H1 (cell line): ENCODE measurements around the gene WDR7. TPM values are rescaled to one million over a fixed set of nuclear protein-coding genes. Genes with fewer than 3 reads are reported as not detected.

ENCODE experiments used
- CTCF ChIA-PET: fragments of 300-600 bp; sonication (Branson Sonifier 250); formaldehyde crosslinking; loops from one replicate; lab custom pipeline; 2021; ENCODE audit not compliant: partially characterized antibody; lab: Charles Lee
- POLR2A ChIA-PET: fragments of 300-600 bp; sonication (Branson Sonifier 250); formaldehyde crosslinking; loops from one replicate; lab custom pipeline; 2021; ENCODE audit warnings: inconsistent platforms; ENCODE audit not compliant: partially characterized antibody; lab: Charles Lee
- DNase-seq, 2 experiments: peaks; one replicate each; pipeline versions ENCODE4 v3.0.0 to v3.0.0-alpha.2; 2010 to 2022; ENCODE audit warnings: low spot score in 2 of 2, low read depth in 1 of 2, mixed read lengths in 1 of 2
- FAIRE-seq: peaks from 2 replicates; lab custom pipeline; 2011; peaks lifted over from hg19 to GRCh38; lab: Jason Lieb, UNC
- H2AFZ ChIP-seq: 2 replicates; pipeline ENCODE4 v1.8.1; 2012; ENCODE audit warnings: low read length, inconsistent platforms
- H2AK5ac ChIP-seq: 2 replicates; pipeline ENCODE4 v1.6.1; 2013; ENCODE audit warnings: low read depth, low read length
- H2BK120ac ChIP-seq: replicated peaks from 2 replicates; pipeline ENCODE3; 2013; ENCODE audit warnings: low read depth, low read length, inconsistent platforms
- H2BK12ac ChIP-seq: 2 replicates; pipeline ENCODE4 v1.6.1; 2013; ENCODE audit warnings: low read depth, low read length
- H2BK15ac ChIP-seq: 2 replicates; pipeline ENCODE4 v1.6.1; 2013; ENCODE audit warnings: low read length
- H2BK20ac ChIP-seq: 2 replicates; pipeline ENCODE4 v1.6.1; 2013; ENCODE audit warnings: low read length
- H2BK5ac ChIP-seq: 2 replicates; pipeline ENCODE4 v1.6.1; 2013; ENCODE audit warnings: low read depth, low read length
- H3K14ac ChIP-seq: 2 replicates; pipeline ENCODE4 v1.6.1; 2013; ENCODE audit warnings: inconsistent platforms; ENCODE audit not compliant: insufficient read length
- H3K18ac ChIP-seq: 2 replicates; pipeline ENCODE4 v1.6.1; 2013; ENCODE audit warnings: low read length; ENCODE audit errors: extremely low read depth
- H3K23ac ChIP-seq: 2 replicates; pipeline ENCODE4 v1.6.1; 2013; ENCODE audit warnings: inconsistent platforms; ENCODE audit not compliant: insufficient read length
- H3K23me2 ChIP-seq: 2 replicates; pipeline ENCODE4 v1.6.1; 2013; ENCODE audit warnings: low read depth, low read length
- H3K27ac ChIP-seq: 2 replicates; pipeline ENCODE4 v1.6.1; 2011; ENCODE audit warnings: low read depth, low read length, inconsistent platforms
- H3K27me3 ChIP-seq, 4 experiments: replicated peaks in 1 of 4; 1 replicate in 1 of 4; 2 replicates in 3 of 4; pipeline versions ENCODE4 v1.6.1 to v1.8.1; 2011 to 2013; ENCODE audit warnings: low read length in 3 of 4, mild to moderate bottlenecking in 3 of 4, inconsistent platforms in 2 of 4, mixed read lengths in 2 of 4, moderate library complexity in 1 of 4; ENCODE audit not compliant: control insufficient read depth in 3 of 4, insufficient read depth in 3 of 4; ENCODE audit errors: extremely low read depth in 1 of 4
- H3K36me3 ChIP-seq, 4 experiments: 2 replicates each; pipeline versions ENCODE4 v1.6.1 to v1.8.1; 2011 to 2013; ENCODE audit warnings: mild to moderate bottlenecking in 4 of 4, low read length in 3 of 4, moderate library complexity in 2 of 4, control low read depth in 1 of 4, inconsistent platforms in 1 of 4; ENCODE audit not compliant: insufficient read depth in 4 of 4, control insufficient read depth in 2 of 4
- H3K4ac ChIP-seq: replicated peaks from 2 replicates; pipeline ENCODE3; 2013; ENCODE audit warnings: low read length, low read depth, mixed read lengths, inconsistent platforms; ENCODE audit not compliant: insufficient read length
- H3K4me1 ChIP-seq, 4 experiments: replicated peaks in 1 of 4; 1 replicate in 1 of 4; 2 replicates in 3 of 4; pipeline versions ENCODE4 v1.6.1 to v1.8.1; 2011 to 2013; ENCODE audit warnings: low read length in 3 of 4, inconsistent platforms in 2 of 4, mixed read lengths in 1 of 4; ENCODE audit not compliant: insufficient read depth in 4 of 4, control insufficient read depth in 3 of 4
- H3K4me2 ChIP-seq, 2 experiments: 2 replicates each; pipeline versions ENCODE4 v1.6.1 to v1.8.1; 2011 to 2013; ENCODE audit warnings: low read depth in 2 of 2, low read length in 2 of 2, control low read depth in 1 of 2, inconsistent platforms in 1 of 2, mild to moderate bottlenecking in 1 of 2; ENCODE audit not compliant: insufficient read depth in 1 of 2
- H3K4me3 ChIP-seq, 4 experiments: fragments of 200-600, 300-600 bp in 1 of 4; sonication (generic), shearing (Covaris generic), sonication (Bioruptor Twin) in 1 of 4; 2 replicates each; pipeline versions ENCODE4 v1.5.1 to v1.8.1; 2011 to 2016; ENCODE audit warnings: low read length in 4 of 4, low read depth in 3 of 4, control low read depth in 2 of 4, inconsistent platforms in 2 of 4, mild to moderate bottlenecking in 2 of 4, mixed read lengths in 1 of 4, moderate library complexity in 1 of 4; ENCODE audit not compliant: insufficient read depth in 2 of 4; ENCODE audit errors: extremely low read depth in 1 of 4
- H3K56ac ChIP-seq: replicated peaks from 2 replicates; pipeline ENCODE3; 2013; ENCODE audit warnings: low read depth, mild to moderate bottlenecking, mixed read lengths, low read length, inconsistent platforms; ENCODE audit not compliant: insufficient read length
- H3K79me1 ChIP-seq: 2 replicates; pipeline ENCODE4 v1.6.1; 2013; ENCODE audit warnings: low read depth, low read length, control low read depth
- H3K79me2 ChIP-seq, 2 experiments: 2 replicates each; pipeline versions ENCODE4 v1.6.1 to v1.8.1; 2012 to 2013; ENCODE audit warnings: low read length in 2 of 2, mild to moderate bottlenecking in 2 of 2, inconsistent platforms in 1 of 2; ENCODE audit not compliant: insufficient read depth in 2 of 2, control insufficient read depth in 1 of 2
- H3K9ac ChIP-seq, 4 experiments: replicated peaks in 1 of 4; 1 replicate in 1 of 4; 2 replicates in 3 of 4; pipeline versions ENCODE4 v1.6.1 to v1.8.1; 2011 to 2013; ENCODE audit warnings: low read depth in 3 of 4, low read length in 3 of 4, control low read depth in 2 of 4, mild to moderate bottlenecking in 2 of 4, moderate library complexity in 2 of 4, inconsistent platforms in 1 of 4; ENCODE audit errors: extremely low read depth in 1 of 4
- H3K9me3 ChIP-seq, 2 experiments: 2 replicates each; pipeline versions ENCODE4 v1.6.1 to v1.8.1; 2012 to 2013; ENCODE audit warnings: mild to moderate bottlenecking in 2 of 2, moderate library complexity in 2 of 2, control low read depth in 1 of 2, inconsistent platforms in 1 of 2, low read depth in 1 of 2, low read length in 1 of 2, mixed read lengths in 1 of 2; ENCODE audit not compliant: insufficient read depth in 2 of 2
- H4K20me1 ChIP-seq, 2 experiments: replicated peaks in 1 of 2; 2 replicates each; pipeline versions ENCODE3 to v1.8.1; 2011 to 2013; ENCODE audit warnings: inconsistent platforms in 2 of 2, low read length in 2 of 2, mild to moderate bottlenecking in 1 of 2; ENCODE audit not compliant: insufficient read depth in 2 of 2, control insufficient read depth in 1 of 2
- H4K5ac ChIP-seq: 2 replicates; pipeline ENCODE4 v1.6.1; 2013; ENCODE audit warnings: low read length, low read depth, mixed read lengths, inconsistent platforms; ENCODE audit not compliant: insufficient read length
- H4K8ac ChIP-seq: 2 replicates; pipeline ENCODE4 v1.8.0; 2013; ENCODE audit warnings: mild to moderate bottlenecking, moderate library complexity, low read length, inconsistent platforms; ENCODE audit not compliant: insufficient read depth; ENCODE audit errors: extremely low read depth
- H4K91ac ChIP-seq: replicated peaks from 2 replicates; pipeline ENCODE3; 2013; ENCODE audit warnings: low read length, mixed read lengths, inconsistent platforms; ENCODE audit not compliant: insufficient read length
- BACH1 ChIP-seq: IDR thresholded peaks from 2 replicates; pipeline ENCODE4 v1.6.1; 2012; ENCODE audit warnings: low read length, improper control_type of control experiment
- BCL11A ChIP-seq, 2 experiments: IDR thresholded peaks; one replicate each; pipeline ENCODE4 v1.6.1; 2011; ENCODE audit warnings: low read depth in 2 of 2, low read length in 2 of 2, mild to moderate bottlenecking in 2 of 2
- CBX5 ChIP-seq: fragments of 300-800, 300-1000 bp; sonication (generic); IDR thresholded peaks from 2 replicates; pipeline ENCODE4 v1.7.1; 2016; ENCODE audit warnings: antibody characterized with exemption, low read length, low read depth
- CBX8 ChIP-seq: fragments of 300-800, 300-1000 bp; sonication (generic); IDR thresholded peaks from 2 replicates; pipeline ENCODE4 v1.7.1; 2016; ENCODE audit warnings: low read depth, low read length, borderline replicate concordance
- CEBPB ChIP-seq: IDR thresholded peaks from 2 replicates; pipeline ENCODE4 v1.6.1; 2012; ENCODE audit warnings: low read depth, low read length
- GABPA ChIP-seq: IDR thresholded peaks from 2 replicates; pipeline ENCODE4 v1.6.1; 2011; ENCODE audit warnings: mild to moderate bottlenecking, low read length, moderate library complexity, borderline replicate concordance; ENCODE audit not compliant: insufficient read depth
- MAX ChIP-seq: IDR thresholded peaks from 2 replicates; pipeline ENCODE4 v1.6.1; 2012; ENCODE audit warnings: inconsistent platforms
- NRF1 ChIP-seq: IDR thresholded peaks from 2 replicates; pipeline ENCODE4 v1.6.1; 2011; ENCODE audit warnings: mild to moderate bottlenecking, low read depth, low read length, improper control_type of control experiment
- RNF2 ChIP-seq: fragments of 200-900, 300-1000 bp; sonication (generic); IDR thresholded peaks from 2 replicates; pipeline ENCODE4 v1.7.1; 2016; ENCODE audit warnings: borderline replicate concordance, low read depth, mild to moderate bottlenecking, antibody characterized with exemption, low read length; ENCODE audit not compliant: poor library complexity, severe bottlenecking; ENCODE audit errors: missing control alignments
- TAF1 ChIP-seq: IDR thresholded peaks from 2 replicates; pipeline ENCODE4 v1.6.1; 2011; ENCODE audit warnings: mild to moderate bottlenecking, low read depth, low read length
- TBP ChIP-seq: IDR thresholded peaks from 2 replicates; pipeline ENCODE4 v1.6.1; 2011; ENCODE audit warnings: low read depth, low read length, improper control_type of control experiment
- TEAD4 ChIP-seq: IDR thresholded peaks from 2 replicates; pipeline ENCODE4 v1.6.1; 2012; ENCODE audit warnings: low read depth, low read length, inconsistent platforms, mixed read lengths
- YY1 ChIP-seq: IDR thresholded peaks from 2 replicates; pipeline ENCODE4 v1.6.1; 2011; ENCODE audit warnings: low read depth, mild to moderate bottlenecking, low read length
- WGBS, 2 experiments: shearing (Covaris generic) in 1 of 2; methylation state at CpG; one replicate each; pipeline versions ENCODE4 v1.1.6 to v1.1.7; 2013 to 2015; ENCODE audit warnings: low lambda C conversion rate in 2 of 2, mixed read lengths in 2 of 2, inconsistent platforms in 1 of 2, low coverage in 1 of 2, missing lambda C conversion rate in 1 of 2; ENCODE audit not compliant: insufficient replicate concordance in 2 of 2, insufficient coverage in 1 of 2, insufficient read length in 1 of 2; ENCODE audit errors: extremely low coverage in 1 of 2, missing lambda C conversion rate in 1 of 2; 5-methylcytosine and 5-hydroxymethylcytosine counted together
- polyA plus RNA-seq, 7 experiments: library from polyadenylated mRNA; depleted of rRNA in 3 of 7; stranded (reverse) in 5 of 7; unstranded in 2 of 7; fragments of >200 nt in 5 of 7; fragments of 200-250 nt in 2 of 7; gene quantifications; 1 replicate in 5 of 7; 2 replicates in 1 of 7; 4 replicates in 1 of 7; pipeline versions ENCODE4 v1.2.1 to v1.2.3, GENCODE V29; 2011 to 2013; ENCODE audit warnings: missing spikeins in 2 of 7, mixed read lengths in 2 of 7
- total RNA-seq: library from RNA; stranded (reverse); fragmentation: NEBNext Ultra II Directional; extraction: Animal tissue kit (Norgen Biotek cat#: 25700); gene quantifications from 2 replicates; pipeline ENCODE4 v1.2.1, GENCODE V29; 2021

WDR7 gene
- total and polyA plus RNA-seq, 2 of the 8 experiments (the other 6 are each of a cell fraction or from before 2014, with no cell fraction given), result 5.5 to 15.2 TPM

DNA sequence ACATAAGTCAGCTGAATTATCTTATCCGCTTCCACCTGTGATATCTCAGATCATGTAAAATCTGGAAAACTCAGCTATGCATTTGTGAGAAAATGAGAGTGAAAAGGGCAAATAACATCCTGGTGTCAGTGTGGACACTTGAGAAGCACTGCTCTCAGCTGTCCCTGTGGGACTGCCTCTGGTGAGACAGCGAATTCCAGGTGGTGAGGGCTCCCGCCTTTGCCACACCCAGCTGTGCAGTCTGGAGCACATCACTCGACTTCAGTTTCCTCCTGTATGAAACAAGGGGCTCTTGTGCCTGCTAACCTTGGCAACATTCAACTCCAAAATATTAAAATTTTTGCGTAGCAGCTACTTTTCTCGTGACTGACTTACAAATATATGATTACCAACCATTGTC is 300.9 kb downstream of the WDR7 start:
- Histone ChIP-seq H2BK12ac (no peak overlapping the region), H3K4me3 (no peak overlapping the region), H3K27me3 (peaks cover 0 to 1% (median 0%) of the 10 kb centered on the region in 4 experiments; a peak in 1 of 7 replicates), H3K27ac (no peak overlapping the region), H2BK120ac (no peak overlapping the region), H3K4me1 (no peaks in the 10 kb centered on the region), H3K36me3 (no peaks in the 10 kb centered on the region), H2AK5ac (no peak overlapping the region), H3K14ac (no peak overlapping the region), H3K23me2 (no peaks in the 10 kb centered on the region), H4K5ac (no peak overlapping the region), H2BK15ac (no peak overlapping the region), H3K79me2 (no peaks in the 10 kb centered on the region), H3K56ac (no peak overlapping the region), H3K4ac (no peak overlapping the region), H4K91ac (no peak overlapping the region), H4K8ac (no peak overlapping the region), H3K79me1 (no peaks in the 10 kb centered on the region), H2AFZ (no peak overlapping the region), H3K4me2 (no peak overlapping the region), H4K20me1 (no peaks in the 10 kb centered on the region), H3K18ac (no peak overlapping the region), H3K23ac (no peak overlapping the region), H2BK5ac (no peak overlapping the region), H2BK20ac (no peak overlapping the region), H3K9me3 (no peaks in the 10 kb centered on the region), H3K9ac (no peak overlapping the region)
- FAIRE-seq (no peak), DNase-seq (no peak)
- CTCF ChIA-PET, result interaction anchor here (0.6 to 1.5 kb wide), 3 partner anchors 22 to 48 kb away, joined by 3 read pairs; no protein-coding TSS in a partner anchor
- POLR2A ChIA-PET, result no interaction called here
- 80% methylated on average over 6 of the region's 6 CpGs; no CpG with 5 or more reads in 1 of the 2 experiments for WGBS, 2 experiments
- TF ChIP-seq TEAD4, result no peak
- TF ChIP-seq NRF1, result no peak
- TF ChIP-seq TBP, result no peak
- no peak for TF ChIP-seq YY1
- no peak for TF ChIP-seq CBX5
- TF ChIP-seq TAF1, result no peak
- no peak for TF ChIP-seq BACH1
- no peak for TF ChIP-seq CBX8
- no peak for TF ChIP-seq BCL11A (IDR thresholded peaks at IDR 0.05; ENCODE audit: low read depth in 2 of 2, low read length in 2 of 2)
- TF ChIP-seq CEBPB, result no peak
- TF ChIP-seq RNF2, result no peak
- no peak for TF ChIP-seq MAX
- no peak for TF ChIP-seq GABPA
